HG03378 (cell line): ENCODE results near the gene OR2F1.

Source experiments
- ATAC-seq: cut with Tn5 transposase; IDR thresholded peaks from one replicate; pipeline ENCODE4 v1.9.1; 2021; ENCODE audit warnings: mild to moderate bottlenecking, moderate library complexity; ENCODE audit not compliant: unreplicated experiment

Gene OR2F1

GRCh38 chr7:143953421-143953820, 1.2 kb upstream of the OR2F1 start:
- ATAC-seq = no peak

GRCh38 chr7:143954135-143954534, 509 bp upstream of the OR2F1 start:
- no peak for ATAC-seq

DNA sequence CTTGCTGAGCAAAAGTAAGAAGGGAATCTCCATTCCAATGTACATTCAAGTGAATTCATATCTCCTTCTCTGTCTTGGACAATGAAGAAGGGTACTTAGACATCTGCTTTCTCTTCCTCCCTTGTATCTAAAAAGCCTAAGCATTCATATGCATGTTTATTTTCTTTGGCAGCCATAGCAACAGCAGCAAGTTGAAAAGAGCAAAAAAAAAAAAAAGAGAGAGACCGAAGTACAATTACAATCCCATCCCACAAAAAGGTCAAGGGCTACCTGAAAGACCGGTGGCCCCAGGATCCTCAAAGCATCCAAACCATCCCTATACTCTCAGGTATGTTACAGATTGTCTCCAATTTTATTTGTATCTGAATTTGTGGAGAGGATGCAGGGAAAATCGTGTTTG, 4.1 kb downstream of the OR2F1 start:
- no peak for ATAC-seq

- no peak for ATAC-seq
Observed at GRCh38 chr7:143960813-143961610, 6.4 kb downstream of the OR2F1 start.

DNA sequence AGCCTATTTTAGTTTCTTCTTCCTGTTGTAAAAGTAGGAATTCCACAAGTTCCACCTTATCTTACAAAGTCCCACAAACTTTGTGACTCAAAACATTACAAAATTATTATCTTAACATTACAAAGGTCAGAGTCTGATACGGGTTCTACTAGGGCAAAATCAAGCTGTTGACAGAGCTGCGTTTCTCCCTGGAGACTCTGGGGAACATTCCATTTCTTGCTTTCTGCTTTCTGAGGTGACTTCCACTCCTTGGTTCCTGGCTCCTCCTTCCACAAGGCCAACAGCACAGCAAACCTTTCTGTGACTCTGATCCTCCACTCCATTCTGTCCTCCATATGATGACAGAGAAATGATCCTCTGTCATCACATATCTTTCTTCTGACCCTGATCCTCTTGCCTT, 10.6 kb downstream of the OR2F1 start:
- no peak for ATAC-seq

DNA sequence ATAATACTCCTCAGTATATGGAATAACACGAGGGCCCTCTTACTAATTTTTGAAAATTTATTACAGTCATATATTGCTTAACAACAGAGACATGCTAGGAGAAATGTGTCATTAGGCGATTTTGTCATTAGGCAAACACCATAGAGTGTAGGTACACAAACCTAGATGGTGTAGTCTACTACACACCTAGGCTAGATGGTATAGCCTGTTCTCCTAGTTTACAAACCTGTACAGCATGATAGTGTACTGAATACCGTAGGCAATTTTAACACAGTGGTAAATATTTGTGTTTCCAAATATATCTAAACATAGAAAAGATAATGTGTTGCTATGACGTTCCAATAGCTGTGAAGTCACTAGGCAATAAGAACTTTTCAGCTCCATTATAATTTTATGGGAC, 12.8 kb downstream of the OR2F1 start:
- ATAC-seq = no peak

DNA sequence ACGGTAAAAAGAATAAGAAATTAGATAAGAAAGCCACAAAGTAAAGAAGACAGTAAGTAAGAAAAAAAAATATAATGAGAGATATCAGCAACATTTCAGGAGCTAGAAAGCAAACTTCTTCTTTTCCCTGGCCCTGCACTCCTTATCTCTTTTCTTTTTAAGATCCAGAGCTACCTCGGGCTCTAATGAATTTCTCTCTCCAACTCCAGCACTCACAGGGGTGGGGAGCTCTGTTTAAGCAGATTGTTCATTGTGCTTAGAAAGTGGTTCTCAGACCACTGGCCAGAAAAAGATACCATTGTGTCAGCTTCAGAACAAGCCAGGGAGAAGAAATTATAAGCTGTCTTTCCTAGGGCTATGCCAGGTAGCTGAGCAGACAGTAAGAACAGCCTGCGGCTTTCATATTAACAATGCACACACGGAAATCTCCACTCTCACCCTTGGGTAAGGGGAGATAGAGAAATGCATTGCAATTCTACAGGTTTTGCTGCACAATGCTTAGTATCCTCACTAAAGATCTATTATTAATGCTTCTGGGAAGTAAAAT, 19.3 kb downstream of the OR2F1 start:
- ATAC-seq = no peak

- no peak for ATAC-seq
Observed at GRCh38 chr7:143974459-143974858, 19.8 kb downstream of the OR2F1 start.

DNA sequence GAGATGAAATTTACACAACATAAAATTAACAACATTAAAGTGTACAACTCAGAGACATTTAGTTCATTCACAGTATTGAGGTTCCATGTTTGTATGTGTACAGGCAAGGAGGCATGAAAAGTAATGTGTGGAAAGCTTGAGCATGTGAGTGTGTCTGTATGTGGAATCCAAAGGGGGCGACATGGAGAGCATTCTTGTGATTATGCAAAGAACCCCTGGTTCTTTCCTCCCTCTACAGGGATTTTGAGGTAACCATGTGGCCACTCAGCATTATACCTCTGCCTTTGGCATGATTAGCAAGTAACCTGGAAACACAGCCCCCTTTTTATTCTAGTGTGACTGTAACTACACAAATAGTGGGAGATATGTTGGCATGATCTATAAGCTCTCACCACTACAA, 21.0 kb downstream of the OR2F1 start:
- ATAC-seq = no peak

DNA sequence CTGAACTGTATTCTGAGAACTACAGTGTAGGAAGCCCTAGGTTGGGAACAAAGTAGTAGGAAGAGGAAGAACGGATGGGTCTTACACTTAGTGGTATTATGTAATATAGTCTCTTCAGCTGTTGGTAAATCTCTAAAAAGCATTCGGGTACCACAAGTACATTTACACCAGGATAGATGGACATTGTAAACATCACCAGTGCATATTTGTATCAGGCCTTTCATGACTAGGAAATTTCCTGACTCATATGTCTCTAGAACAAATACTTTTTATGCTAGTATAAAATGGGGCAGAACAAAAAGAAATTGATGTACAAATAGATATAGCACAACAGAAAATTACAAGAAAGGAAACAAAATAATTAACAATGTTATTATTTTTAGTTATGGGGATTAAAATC, 23.9 kb downstream of the OR2F1 start:
- ATAC-seq = no peak

GRCh38 chr7:143979359-143979758, 24.7 kb downstream of the OR2F1 start:
- ATAC-seq = no peak

DNA sequence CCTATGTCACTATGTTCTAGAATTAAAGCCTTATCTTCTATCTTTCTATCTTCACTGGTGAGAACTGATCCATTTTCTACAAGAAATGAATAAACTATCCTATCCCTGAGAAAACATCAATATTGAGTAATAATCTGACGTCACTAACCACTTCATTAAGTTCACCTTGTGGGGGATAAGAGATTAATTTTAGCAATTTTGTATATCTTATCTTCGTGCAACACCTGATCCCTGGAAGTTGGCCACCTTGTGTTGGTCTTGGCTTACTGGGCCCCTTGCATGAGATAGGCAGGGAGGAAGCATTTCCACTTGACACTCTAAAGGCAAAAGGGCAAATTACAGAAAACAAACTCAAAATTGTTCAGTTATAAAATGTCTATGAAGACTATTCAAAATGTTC, 25.4 kb downstream of the OR2F1 start:
- ATAC-seq = no peak

DNA sequence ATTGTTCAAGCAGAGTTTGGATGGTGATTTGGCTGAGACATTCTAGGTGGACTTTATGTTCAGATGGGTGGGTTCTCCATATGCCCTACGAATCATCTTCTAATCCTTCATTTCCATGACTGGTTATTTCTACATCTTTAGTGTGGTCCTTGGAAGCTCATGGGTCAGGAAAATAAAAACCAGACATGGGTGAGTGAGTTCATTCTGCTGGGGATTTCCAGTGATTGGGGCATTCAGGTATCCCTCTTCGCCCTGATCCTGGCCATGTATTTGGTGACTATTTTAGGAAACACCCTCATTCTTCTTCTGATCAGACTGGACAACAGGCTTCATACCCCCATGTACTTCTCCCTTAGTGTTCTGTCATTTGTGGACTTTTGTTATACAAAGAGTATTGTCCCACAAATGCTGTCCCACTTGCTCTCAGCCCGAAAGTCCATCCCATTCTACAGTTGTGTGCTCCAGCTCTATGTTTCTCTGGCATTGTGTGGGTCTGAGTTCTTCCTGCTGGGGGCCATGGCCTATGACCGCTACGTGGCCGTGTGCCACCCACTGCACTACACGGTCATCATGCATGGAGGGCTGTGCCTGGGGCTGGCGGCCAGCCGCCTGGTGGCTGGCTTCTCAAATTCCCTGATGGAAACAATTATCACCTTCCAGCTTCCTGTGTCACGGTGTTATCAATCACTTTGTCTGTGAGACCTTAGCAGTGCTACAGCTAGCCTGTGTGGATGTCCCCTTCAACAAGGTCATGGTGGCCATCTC, 26.3 kb downstream of the OR2F1 start:
- no peak for ATAC-seq

DNA sequence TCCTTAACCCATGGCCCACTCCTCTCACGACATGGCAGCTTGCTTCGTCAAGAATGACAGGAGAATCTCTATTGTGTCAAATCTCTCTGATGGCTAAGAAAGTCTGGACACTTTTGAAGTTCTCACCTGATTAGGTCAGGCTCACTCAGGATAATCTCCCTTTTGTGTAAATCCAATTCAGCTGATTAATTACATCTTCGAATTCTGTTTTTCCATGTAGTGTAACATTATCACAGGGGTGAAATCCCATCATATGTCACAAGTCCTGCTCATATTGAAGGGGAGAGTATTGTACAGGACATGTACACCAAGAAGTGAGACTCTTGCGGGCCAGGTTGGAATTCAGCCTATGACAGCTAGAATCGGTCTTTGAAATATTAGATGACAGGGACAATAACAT, 29.3 kb downstream of the OR2F1 start:
- no peak for ATAC-seq

DNA sequence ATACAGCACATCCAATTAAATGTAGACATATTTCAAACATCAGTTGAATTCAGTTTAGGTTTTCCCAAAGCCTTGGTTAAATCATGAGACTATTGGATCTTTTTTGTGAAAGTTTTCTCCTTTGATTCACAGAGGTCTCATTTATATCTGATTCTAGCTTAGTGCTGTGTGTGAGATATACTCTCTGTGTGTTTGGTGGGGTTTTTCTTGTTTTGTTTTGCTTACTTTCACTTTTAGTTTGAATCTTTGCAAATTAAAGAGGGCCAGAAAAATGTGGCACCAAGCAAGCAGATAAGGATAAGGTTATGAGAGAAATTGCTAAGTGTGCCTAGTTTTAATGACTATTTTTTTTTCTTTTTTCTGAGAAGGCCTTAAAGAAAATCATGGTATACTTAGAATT, 32.9 kb downstream of the OR2F1 start:
- ATAC-seq = peak; percentile 67

DNA sequence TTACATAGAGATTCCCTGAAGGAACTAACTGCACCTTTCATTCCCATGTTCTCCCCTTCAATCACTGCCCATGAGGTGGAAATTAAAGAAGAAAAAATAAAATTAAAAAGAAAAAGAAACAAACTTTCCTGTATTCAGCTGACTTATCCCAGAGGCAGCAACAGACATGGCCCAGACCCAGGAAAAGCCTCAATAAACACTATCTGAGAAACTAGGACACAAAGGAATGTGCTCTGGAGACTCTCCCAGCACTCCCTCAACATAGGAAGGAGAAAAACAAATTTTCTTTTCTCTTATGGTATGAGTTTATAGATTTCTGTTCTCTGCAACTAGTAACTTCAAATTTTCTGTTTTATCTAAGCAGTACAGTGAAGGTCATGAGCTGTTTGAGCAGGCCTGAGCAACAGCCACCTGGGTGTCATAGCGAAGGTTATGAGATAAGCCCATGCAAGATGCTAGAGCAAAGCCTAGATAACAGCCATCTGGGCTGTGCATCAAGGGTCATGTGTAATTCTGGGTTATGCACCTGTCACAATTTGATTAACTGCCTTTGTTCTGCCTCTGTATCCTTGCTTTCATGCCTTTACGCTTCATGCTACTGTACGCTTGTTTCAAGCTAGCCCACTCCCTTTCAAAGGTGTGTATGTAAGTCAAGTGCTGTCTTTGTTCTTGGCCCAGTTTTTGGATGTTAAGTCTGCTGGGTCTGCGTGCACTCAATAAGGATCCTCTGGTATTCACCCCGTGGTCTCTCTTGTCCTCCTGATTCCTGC, 34.5 kb downstream of the OR2F1 start:
- ATAC-seq = no peak

- ATAC-seq = no peak
Observed at GRCh38 chr7:143992670-143993069, 38.0 kb downstream of the OR2F1 start.

GRCh38 chr7:143993924-143994323, 39.3 kb downstream of the OR2F1 start:
- no peak for ATAC-seq

- ATAC-seq = no peak
Observed at GRCh38 chr7:144000020-144000419, 45.4 kb downstream of the OR2F1 start, which contains the start of gene OR6B1. Gene OR6B1, plus strand, starts transcription at chr7:144000320. Its CDS starts 3,677 bp downstream, at chr7:144003997.

- ATAC-seq = no peak
Observed at GRCh38 chr7:144001543-144001942, 46.9 kb downstream of the OR2F1 start.

DNA sequence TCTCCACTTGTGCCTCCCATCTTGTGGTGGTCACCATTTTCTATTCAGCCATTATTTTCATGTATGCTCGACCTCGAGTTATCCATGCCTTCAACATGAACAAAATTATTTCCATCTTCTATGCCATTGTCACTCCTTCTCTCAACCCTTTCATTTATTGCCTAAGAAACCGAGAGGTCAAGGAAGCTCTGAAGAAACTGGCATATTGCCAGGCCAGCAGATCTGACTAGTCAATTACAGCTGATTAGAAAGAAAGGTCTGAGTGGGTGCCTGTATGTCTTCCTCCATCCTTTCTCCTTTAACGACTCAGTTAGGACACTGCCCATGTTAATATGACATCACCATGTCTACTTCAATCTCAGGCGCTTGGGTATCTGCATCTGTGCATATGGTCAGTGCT, 50.1 kb downstream of the OR2F1 start:
- no peak for ATAC-seq
